Islet of Langerhans (tissue), 1 donor: Measurements from ENCODE around the gene MKRN2.

ENCODE experiments used
- FAIRE-seq: peaks from one replicate; lab custom pipeline; 2011; peaks lifted over from hg19 to GRCh38; lab: Jason Lieb, UNC

The MKRN2 gene

GRCh38 chr3:12556314-12556689 is 585 bp upstream of the MKRN2 start:
- no peak for FAIRE-seq

GRCh38 chr3:12557473-12558100 is 700 bp downstream of the MKRN2 start:
- no peak for FAIRE-seq

GRCh38 chr3:12558706-12559105 is 1.8 kb downstream of the MKRN2 start:
- FAIRE-seq, result no peak

DNA sequence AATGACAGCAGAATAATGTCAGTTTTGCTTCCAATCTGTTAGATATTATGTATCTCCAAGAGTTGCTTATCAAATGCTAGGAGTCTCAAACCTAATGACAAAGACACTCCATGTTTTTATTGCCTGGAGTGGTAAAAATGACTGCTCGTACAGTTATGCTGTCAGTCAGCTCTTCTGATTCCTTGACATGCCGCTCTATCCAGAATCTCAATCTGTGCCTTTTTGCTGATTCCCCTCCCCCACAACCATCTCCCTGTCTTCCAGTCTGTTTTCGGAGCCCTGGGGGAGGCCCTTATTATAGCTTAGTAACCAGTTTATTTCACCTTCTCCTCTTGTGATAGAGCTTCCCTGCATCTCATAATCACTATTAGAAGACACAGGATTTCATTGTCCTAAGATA is 2.6 kb downstream of the MKRN2 start:
- no peak for FAIRE-seq

GRCh38 chr3:12560505-12561190 is 3.8 kb downstream of the MKRN2 start:
- no peak for FAIRE-seq

- FAIRE-seq, result no peak
Measured at GRCh38 chr3:12561397-12561796, 4.5 kb downstream of the MKRN2 start.

- FAIRE-seq, result no peak
Measured at GRCh38 chr3:12562451-12562850, 5.6 kb downstream of the MKRN2 start.

GRCh38 chr3:12566976-12567375 is 10.1 kb downstream of the MKRN2 start:
- FAIRE-seq, result no peak

DNA sequence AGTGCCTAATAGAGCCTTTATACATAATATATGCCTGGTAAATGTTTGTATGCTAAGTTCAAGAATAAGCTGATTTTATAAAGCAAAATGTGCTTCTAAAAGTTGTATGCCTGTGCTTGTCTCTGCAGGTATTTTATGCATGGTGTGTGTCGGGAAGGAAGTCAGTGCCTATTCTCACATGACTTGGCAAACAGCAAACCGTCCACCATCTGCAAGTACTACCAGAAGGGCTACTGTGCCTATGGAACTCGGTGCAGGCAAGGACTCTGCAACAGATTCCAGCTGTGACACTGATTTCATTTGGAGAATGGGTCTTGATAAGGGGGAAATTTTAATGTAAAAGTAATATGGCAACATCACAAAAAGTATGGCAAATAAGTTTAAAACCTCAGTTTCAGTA is 11.9 kb downstream of the MKRN2 start:
- no peak for FAIRE-seq

DNA sequence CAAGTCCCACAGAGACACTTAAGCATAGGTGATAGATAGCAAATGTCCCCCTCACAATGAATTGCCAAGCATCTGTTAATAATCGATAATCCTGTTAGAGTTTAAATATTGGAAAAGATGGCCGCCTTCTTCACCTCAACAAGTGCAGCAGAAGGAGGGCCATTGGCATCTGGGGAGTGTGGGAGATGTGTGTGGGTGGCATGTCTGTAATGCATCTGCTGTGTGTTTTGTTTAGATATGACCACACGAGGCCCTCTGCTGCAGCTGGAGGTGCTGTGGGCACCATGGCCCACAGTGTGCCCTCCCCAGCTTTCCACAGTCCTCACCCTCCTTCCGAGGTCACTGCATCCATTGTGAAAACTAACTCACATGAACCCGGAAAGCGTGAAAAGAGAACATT is 12.9 kb downstream of the MKRN2 start:
- no peak for FAIRE-seq

- no peak for FAIRE-seq
Measured at GRCh38 chr3:12571986-12572385, 15.1 kb downstream of the MKRN2 start.

- no peak for FAIRE-seq
Measured at GRCh38 chr3:12574131-12574530, 17.2 kb downstream of the MKRN2 start.

DNA sequence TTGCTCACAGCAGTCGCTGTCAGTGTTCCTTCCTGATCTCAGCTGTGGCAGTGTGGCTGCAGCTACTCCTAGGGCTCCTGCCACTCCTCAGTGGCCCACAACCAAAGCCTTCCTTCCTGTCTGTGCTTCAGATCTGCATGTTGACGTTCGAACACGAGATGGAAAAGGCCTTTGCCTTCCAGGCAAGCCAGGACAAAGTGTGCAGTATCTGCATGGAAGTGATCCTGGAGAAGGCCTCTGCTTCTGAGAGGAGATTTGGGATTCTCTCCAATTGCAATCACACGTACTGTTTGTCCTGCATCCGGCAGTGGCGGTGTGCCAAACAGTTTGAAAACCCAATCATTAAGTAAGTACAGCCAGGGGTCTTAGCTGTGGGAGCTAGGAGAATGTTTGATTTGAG is 17.8 kb downstream of the MKRN2 start:
- no peak for FAIRE-seq

- no peak for FAIRE-seq
Measured at GRCh38 chr3:12577379-12577778, 20.5 kb downstream of the MKRN2 start.

DNA sequence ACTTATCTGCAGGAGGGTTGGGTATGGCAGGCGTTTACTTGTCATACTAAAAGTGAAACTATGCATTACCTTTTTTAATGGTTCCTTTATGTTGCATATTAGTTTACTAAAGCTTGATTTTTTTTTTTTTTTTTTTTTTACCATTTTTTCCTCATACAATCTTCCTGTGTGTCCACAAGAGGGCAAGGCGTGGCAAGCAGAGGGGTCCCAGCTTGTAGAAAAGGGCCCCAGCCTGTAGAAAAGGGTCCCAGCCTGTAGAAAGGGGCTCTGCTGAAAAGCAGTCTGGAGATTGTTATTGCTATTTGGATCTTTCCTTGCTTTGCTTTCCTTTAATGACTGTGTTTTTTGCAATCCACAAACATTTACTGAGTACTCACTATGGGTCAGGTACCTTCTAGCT is 21.9 kb downstream of the MKRN2 start:
- FAIRE-seq, result no peak

- FAIRE-seq, result no peak
Measured at GRCh38 chr3:12579456-12579855, 22.6 kb downstream of the MKRN2 start.

- FAIRE-seq, result no peak
Measured at GRCh38 chr3:12579905-12580304, 23.0 kb downstream of the MKRN2 start.

- FAIRE-seq, result no peak
Measured at GRCh38 chr3:12582730-12583129, 25.8 kb downstream of the MKRN2 start.

DNA sequence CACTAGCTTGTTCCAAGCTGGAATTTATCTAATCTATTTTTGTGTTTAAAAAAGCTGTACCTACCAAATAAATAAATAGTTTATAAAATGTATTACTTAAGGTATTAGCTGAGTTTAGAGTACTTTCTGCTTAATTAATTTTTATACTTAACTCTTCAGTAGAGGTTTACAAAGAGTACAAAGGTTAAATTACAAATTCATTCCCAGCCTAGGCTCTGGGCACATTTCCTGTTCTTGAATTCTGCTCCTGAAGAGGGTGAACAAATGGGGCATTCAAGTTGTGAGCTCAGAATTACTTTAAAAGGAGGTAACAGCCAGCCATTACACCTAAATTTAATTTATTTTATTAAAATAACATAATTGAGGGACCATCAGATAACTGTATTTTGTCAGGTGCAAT is 26.4 kb downstream of the MKRN2 start:
- FAIRE-seq, result no peak

GRCh38 chr3:12584083-12584482 is 27.2 kb downstream of the MKRN2 start:
- no peak for FAIRE-seq

DNA sequence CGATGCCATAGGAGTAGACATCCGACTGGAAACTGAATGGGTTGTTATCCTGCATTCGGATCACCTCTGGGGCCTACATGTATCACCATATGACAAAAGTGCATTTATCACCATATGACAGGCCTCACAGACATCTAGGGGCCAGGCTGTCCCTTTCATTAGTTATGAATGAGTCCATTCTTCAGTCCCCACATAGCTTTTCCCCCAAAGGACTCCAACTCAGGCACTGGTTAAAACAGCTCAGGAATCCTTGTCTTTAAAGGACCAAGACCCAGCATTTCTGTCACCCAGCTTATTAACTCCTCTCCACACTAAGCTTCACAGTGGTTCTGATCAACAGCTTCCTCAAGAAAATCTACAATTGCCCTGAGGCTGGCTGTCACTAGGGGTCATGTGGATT is 28.3 kb downstream of the MKRN2 start:
- FAIRE-seq, result no peak

GRCh38 chr3:12585970-12586369 is 29.1 kb downstream of the MKRN2 start:
- no peak for FAIRE-seq

DNA sequence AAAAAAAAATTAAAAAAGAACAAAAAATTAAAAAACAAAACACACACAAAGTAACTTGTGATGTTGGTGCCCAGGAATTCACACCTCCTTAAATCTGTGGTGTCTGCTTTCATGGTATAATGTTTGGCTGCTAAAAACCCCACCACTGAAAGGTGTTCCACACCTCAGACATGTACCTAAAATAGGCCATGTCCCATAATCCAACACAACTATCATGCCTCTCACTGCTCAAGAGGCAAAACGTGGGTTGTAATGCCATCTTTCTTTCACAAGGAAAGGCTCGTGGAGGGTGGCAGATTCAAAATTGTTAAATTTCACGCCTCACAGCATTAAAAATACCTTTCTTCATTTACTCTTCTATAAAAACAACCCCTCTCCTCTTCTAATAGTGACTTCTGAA is 29.5 kb downstream of the MKRN2 start:
- no peak for FAIRE-seq
